Neural cell (in vitro differentiated cells): Measurements from ENCODE around the gene ERP44.

Source experiments
- EP300 ChIP-seq: fragments of 450-650 bp; conservative IDR thresholded peaks from 2 replicates; pipeline ENCODE4 v1.6.1; 2014; ENCODE audit warnings: antibody characterized with exemption, mild to moderate bottlenecking, moderate library complexity; ENCODE audit not compliant: poor library complexity, severe bottlenecking
- EZH2 ChIP-seq: fragments of 200-600, 300-800 bp; shearing (Covaris generic), sonication (generic); IDR thresholded peaks from 2 replicates; pipeline ENCODE4 v1.6.1; 2014; ENCODE audit warnings: antibody characterized with exemption, low read length, borderline replicate concordance, mild to moderate bottlenecking; ENCODE audit not compliant: insufficient read depth, poor library complexity, severe bottlenecking
- MXI1 ChIP-seq: fragments of 450-650 bp; conservative IDR thresholded peaks from 2 replicates; pipeline ENCODE4 v1.6.1; 2014; ENCODE audit warnings: antibody characterized with exemption, mild to moderate bottlenecking; ENCODE audit not compliant: poor library complexity, severe bottlenecking
- POLR2AphosphoS5 ChIP-seq: IDR thresholded peaks from 2 replicates; pipeline ENCODE4 v1.6.1; 2012
- RAD21 ChIP-seq: fragments of 450-650 bp; conservative IDR thresholded peaks from 2 replicates; pipeline ENCODE4 v1.6.1; 2014; ENCODE audit warnings: antibody characterized with exemption, mild to moderate bottlenecking, moderate library complexity
- SMC3 ChIP-seq: fragments of 450-650 bp; conservative IDR thresholded peaks from 2 replicates; pipeline ENCODE4 v1.6.1; 2014; ENCODE audit warnings: antibody characterized with exemption, mild to moderate bottlenecking, moderate library complexity; ENCODE audit not compliant: poor library complexity
- TAF1 ChIP-seq: IDR thresholded peaks from 2 replicates; pipeline ENCODE4 v1.6.1; 2012; ENCODE audit warnings: low read depth
- TF ChIP-seq, protein P1 (sequence below): fragments of 450-650 bp; IDR thresholded peaks from 2 replicates; pipeline ENCODE4 v1.5.1; 2014; ENCODE audit warnings: antibody characterized with exemption, mild to moderate bottlenecking, moderate library complexity; ENCODE audit not compliant: poor library complexity, severe bottlenecking
- TF ChIP-seq, protein P2 (sequence below): IDR thresholded peaks from 2 replicates; pipeline ENCODE4 v1.6.1; 2012; ENCODE audit warnings: borderline replicate concordance

DNA sequence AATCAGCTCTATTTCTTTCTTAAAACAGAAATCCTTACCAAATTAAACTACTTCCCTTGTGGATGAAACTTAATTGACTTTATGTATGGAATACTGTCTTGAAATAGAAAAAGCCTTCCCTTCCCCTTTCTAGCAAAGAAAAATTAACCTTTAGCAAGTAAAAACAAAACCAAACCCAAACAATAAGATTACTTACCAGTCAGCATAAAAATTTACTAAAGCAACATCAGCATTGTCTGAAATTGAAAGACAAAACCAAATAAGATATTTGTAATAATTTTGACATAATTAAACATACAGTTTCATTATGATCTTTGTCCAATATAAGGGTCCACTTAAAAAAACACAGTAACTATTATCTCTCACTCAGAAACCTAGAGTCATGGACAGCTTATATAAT, 41.2 kb downstream of the ERP44 start:
- TF ChIP-seq, protein P1, sequence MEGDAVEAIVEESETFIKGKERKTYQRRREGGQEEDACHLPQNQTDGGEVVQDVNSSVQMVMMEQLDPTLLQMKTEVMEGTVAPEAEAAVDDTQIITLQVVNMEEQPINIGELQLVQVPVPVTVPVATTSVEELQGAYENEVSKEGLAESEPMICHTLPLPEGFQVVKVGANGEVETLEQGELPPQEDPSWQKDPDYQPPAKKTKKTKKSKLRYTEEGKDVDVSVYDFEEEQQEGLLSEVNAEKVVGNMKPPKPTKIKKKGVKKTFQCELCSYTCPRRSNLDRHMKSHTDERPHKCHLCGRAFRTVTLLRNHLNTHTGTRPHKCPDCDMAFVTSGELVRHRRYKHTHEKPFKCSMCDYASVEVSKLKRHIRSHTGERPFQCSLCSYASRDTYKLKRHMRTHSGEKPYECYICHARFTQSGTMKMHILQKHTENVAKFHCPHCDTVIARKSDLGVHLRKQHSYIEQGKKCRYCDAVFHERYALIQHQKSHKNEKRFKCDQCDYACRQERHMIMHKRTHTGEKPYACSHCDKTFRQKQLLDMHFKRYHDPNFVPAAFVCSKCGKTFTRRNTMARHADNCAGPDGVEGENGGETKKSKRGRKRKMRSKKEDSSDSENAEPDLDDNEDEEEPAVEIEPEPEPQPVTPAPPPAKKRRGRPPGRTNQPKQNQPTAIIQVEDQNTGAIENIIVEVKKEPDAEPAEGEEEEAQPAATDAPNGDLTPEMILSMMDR, result no peak
- TF ChIP-seq RAD21, result no peak
- TF ChIP-seq EZH2, result no peak
- no peak for TF ChIP-seq POLR2AphosphoS5
- TF ChIP-seq, protein P2, sequence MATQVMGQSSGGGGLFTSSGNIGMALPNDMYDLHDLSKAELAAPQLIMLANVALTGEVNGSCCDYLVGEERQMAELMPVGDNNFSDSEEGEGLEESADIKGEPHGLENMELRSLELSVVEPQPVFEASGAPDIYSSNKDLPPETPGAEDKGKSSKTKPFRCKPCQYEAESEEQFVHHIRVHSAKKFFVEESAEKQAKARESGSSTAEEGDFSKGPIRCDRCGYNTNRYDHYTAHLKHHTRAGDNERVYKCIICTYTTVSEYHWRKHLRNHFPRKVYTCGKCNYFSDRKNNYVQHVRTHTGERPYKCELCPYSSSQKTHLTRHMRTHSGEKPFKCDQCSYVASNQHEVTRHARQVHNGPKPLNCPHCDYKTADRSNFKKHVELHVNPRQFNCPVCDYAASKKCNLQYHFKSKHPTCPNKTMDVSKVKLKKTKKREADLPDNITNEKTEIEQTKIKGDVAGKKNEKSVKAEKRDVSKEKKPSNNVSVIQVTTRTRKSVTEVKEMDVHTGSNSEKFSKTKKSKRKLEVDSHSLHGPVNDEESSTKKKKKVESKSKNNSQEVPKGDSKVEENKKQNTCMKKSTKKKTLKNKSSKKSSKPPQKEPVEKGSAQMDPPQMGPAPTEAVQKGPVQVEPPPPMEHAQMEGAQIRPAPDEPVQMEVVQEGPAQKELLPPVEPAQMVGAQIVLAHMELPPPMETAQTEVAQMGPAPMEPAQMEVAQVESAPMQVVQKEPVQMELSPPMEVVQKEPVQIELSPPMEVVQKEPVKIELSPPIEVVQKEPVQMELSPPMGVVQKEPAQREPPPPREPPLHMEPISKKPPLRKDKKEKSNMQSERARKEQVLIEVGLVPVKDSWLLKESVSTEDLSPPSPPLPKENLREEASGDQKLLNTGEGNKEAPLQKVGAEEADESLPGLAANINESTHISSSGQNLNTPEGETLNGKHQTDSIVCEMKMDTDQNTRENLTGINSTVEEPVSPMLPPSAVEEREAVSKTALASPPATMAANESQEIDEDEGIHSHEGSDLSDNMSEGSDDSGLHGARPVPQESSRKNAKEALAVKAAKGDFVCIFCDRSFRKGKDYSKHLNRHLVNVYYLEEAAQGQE, result no peak
- no peak for TF ChIP-seq MXI1
- TF ChIP-seq EP300, result no peak
- TF ChIP-seq SMC3, result no peak
- no peak for TF ChIP-seq TAF1
